Tibial artery (tissue), 4 donors: ENCODE data around the gene ARMC2.

ENCODE experiments used
- DNase-seq, 2 donors: peaks; one replicate each; pipeline ENCODE4 v3.0.0-alpha.2; 2019
- H3K27ac ChIP-seq, 2 donors: fragments of 200-600 bp; sonication (generic) in 1 of 2; 1 replicate in 1 of 2; 2 replicates in 1 of 2; pipeline ENCODE4 v1.5.1; 2018 to 2019; ENCODE audit warnings: mild to moderate bottlenecking in 1 of 2
- H3K27me3 ChIP-seq, 2 donors: fragments of 200-600 bp; sonication (generic) in 1 of 2; one replicate each; pipeline versions ENCODE4 v1.5.1 to v1.6.0; 2016 to 2019
- H3K36me3 ChIP-seq, 3 donors: fragments of 200-600 bp; sonication (generic) in 2 of 3; one replicate each; pipeline ENCODE4 v1.5.1; 2016 to 2019; ENCODE audit warnings: mild to moderate bottlenecking in 2 of 3
- H3K4me1 ChIP-seq, 4 donors: fragments of 200-600 bp; sonication (generic) in 2 of 4; 1 replicate in 3 of 4; 2 replicates in 1 of 4; pipeline ENCODE4 v1.5.1; 2016 to 2019
- H3K4me3 ChIP-seq, 2 donors: fragments of 200-600 bp; sonication (generic) in 1 of 2; 1 replicate in 1 of 2; 2 replicates in 1 of 2; pipeline ENCODE4 v1.5.1; 2018 to 2019; ENCODE audit warnings: mild to moderate bottlenecking in 2 of 2
- H3K9me3 ChIP-seq, 3 donors: fragments of 200-600 bp; sonication (generic) in 1 of 3; one replicate each; pipeline ENCODE4 v1.5.1; 2016 to 2019
- intact Hi-C: fragments of 100-400 bp; cut with DNase I; formaldehyde crosslinking; loops from one replicate; pipeline ENCODE4 v1.15.0; 2023; ENCODE audit warnings: low total_unique reads
- TF ChIP-seq, protein P1 (sequence below), 2 experiments: fragments of 200-600 bp in 1 of 2; fragments of 450-650 bp in 1 of 2; IDR thresholded peaks; one replicate each; pipeline ENCODE4 v1.5.1; 2017 to 2019; ENCODE audit warnings: antibody characterized with exemption in 2 of 2, mild to moderate bottlenecking in 1 of 2, moderate library complexity in 1 of 2

ARMC2 gene

DNA sequence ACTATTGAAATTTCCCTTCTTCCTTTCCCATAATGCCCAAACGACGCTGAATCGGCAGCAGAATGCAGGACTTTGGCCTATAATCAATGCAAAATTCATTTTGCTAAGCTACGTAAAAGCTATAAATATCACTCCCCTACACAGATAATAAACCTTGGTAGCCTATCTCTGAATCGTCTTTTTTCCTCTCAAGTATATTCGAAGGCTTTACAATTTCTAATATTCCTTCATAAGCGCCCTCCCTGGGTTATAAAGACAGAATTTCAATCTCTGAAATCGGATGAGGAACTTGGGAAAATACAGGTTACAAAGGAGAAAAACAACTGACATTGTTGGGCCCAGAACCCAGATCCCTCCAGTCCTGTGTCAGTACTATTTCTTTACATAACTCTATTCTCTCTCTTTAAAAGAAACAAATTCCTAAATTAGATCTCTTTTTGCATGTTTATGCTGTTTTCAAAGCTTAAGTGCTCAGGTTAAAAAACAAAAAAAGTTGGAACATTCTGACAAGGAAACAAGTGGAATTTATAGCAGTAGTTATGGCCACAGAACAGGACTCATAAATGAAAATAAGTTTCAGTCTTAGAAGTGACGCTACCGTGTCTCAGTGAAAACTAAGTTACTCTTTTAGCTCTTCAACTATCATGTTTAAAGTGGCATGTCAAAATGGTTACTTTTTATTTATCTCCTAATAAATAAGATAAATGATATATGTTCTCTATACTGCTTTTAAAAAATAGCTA is 161.9 kb downstream of the ARMC2 start:
- intact Hi-C loops, result loop anchor here (5.0 to 10.0 kb wide), 3 partner anchors 63 to 455 kb away; partner anchors contain the start of gene CD164
- H3K4me1 ChIP-seq, result peaks cover 0 to 49% (median 16%) of the 10 kb centered on the region in 4 donors

DNA sequence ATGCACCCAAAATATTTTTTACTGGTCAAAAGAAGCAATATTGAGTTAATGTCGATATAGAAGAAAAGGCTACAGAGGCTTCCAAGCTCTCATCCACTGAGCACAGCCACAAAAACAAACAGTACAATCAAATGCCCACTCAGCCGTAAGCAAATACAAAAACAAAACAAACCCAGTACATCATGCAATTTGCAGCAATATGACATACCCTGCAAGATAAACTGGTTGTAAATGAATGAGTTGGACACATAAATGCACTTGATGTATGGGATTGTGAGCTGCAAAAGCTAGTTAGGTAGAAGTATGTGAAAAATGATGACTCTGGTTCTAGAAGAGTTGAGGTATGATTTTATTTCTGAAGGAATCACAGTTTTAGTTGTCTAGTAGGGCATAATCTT is 162.5 kb downstream of the ARMC2 start:
- intact Hi-C loops, result loop anchor here (5.0 kb wide), 1 partner anchor 372 kb away; the partner anchor contains the start of gene CD164
- peak overlapping the region; percentile 81 to 86 for H3K27ac ChIP-seq
- no peaks in the 10 kb centered on the region for H3K27me3 ChIP-seq
- TF ChIP-seq, protein P1, sequence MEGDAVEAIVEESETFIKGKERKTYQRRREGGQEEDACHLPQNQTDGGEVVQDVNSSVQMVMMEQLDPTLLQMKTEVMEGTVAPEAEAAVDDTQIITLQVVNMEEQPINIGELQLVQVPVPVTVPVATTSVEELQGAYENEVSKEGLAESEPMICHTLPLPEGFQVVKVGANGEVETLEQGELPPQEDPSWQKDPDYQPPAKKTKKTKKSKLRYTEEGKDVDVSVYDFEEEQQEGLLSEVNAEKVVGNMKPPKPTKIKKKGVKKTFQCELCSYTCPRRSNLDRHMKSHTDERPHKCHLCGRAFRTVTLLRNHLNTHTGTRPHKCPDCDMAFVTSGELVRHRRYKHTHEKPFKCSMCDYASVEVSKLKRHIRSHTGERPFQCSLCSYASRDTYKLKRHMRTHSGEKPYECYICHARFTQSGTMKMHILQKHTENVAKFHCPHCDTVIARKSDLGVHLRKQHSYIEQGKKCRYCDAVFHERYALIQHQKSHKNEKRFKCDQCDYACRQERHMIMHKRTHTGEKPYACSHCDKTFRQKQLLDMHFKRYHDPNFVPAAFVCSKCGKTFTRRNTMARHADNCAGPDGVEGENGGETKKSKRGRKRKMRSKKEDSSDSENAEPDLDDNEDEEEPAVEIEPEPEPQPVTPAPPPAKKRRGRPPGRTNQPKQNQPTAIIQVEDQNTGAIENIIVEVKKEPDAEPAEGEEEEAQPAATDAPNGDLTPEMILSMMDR (IDR thresholded peaks at IDR 0.05), result no peak
- H3K4me3 ChIP-seq, result peak overlapping the region in 1 of 2 donors; percentile 87
- H3K36me3 ChIP-seq, result no peaks in the 10 kb centered on the region
- no peaks in the 10 kb centered on the region for H3K9me3 ChIP-seq
- peaks cover 0 to 49% (median 16%) of the 10 kb centered on the region in 4 donors for H3K4me1 ChIP-seq
- no peak for DNase-seq

More for the DNA sequence above, 161.9 kb downstream of the ARMC2 start:
- H3K9me3 ChIP-seq, result no peaks in the 10 kb centered on the region
- no peaks in the 10 kb centered on the region for H3K27me3 ChIP-seq
- TF ChIP-seq, protein P1 (IDR thresholded peaks at IDR 0.05), result no peak
- no peak for DNase-seq
- H3K36me3 ChIP-seq, result no peaks in the 10 kb centered on the region
- H3K4me3 ChIP-seq, result peak overlapping the region; percentile 65 to 87
- H3K27ac ChIP-seq, result peak overlapping the region; percentile 81 to 86

DNA sequence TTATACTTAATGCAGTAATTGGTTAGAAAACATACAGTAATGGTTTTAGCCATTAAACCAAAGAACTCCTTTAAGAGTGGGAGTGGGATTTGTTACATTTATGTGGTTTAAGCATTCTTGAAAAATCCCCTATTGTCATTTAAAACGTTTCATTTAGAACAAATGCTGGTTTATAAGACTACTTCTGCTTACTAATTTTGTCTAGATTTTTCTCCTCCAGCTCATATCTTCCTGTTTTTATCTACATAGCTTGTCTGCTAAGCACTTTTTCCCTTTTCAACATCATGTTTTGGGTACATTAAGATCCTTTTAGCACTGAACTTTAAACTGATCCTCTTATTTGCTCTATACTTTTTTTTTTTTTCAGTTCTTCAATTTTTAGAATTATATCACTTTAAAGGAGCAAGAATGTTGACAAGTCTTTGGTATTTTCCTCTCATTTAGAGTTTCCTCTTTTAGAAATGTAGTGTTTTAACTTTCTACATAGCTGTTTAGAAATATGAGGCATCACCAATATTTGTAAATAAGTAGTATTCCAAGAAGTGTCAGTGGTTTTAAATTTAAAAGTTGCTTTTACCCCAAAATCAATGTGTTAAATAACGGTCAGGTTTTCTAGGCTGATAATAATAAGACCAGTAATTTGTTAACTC is 165.6 kb downstream of the ARMC2 start:
- Histone ChIP-seq H3K9me3 (no peaks in the 10 kb centered on the region), H3K36me3 (no peaks in the 10 kb centered on the region), H3K27me3 (no peaks in the 10 kb centered on the region), H3K27ac (peak overlapping the region; percentile 45 to 51), H3K4me1 (peaks cover 0 to 29% (median 5%) of the 10 kb centered on the region in 4 donors), H3K4me3 (no peak overlapping the region)
- TF ChIP-seq, protein P1 (IDR thresholded peaks at IDR 0.05), result no peak
- intact Hi-C loops, result loop anchor here (5.0 kb wide), 1 partner anchor 369 kb away; the partner anchor contains the start of gene CD164
- no peak for DNase-seq

DNA sequence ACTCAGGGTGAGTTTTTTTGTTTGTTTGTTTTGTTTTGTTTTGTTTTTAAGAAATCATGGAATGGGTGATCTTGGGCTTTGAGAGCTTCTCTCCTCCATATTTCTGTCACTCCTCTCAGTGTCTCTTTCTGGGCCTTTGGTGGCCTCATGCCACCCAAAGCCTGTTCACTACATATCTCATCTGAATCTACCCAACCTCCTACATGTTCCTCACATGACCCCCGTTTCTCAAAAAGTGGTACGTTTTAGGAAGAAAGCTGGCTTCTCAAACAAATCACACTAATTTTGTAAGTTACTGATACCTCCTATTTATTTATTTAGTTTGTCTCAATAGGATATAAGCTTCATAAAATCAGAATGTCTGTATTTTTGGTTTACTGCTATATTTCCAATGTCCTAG is 166.4 kb downstream of the ARMC2 start:
- no peak for DNase-seq
- H3K27ac ChIP-seq, result peak overlapping the region; percentile 45 to 51
- intact Hi-C loops, result loop anchor here (5.0 kb wide), 1 partner anchor 368 kb away; the partner anchor contains the start of gene CD164
- no peaks in the 10 kb centered on the region for H3K9me3 ChIP-seq
- no peak overlapping the region for H3K4me3 ChIP-seq
- H3K4me1 ChIP-seq, result peaks cover 0 to 29% (median 5%) of the 10 kb centered on the region in 4 donors
- no peaks in the 10 kb centered on the region for H3K36me3 ChIP-seq
- TF ChIP-seq, protein P1 (IDR thresholded peaks at IDR 0.05), result no peak
- H3K27me3 ChIP-seq, result no peaks in the 10 kb centered on the region

DNA sequence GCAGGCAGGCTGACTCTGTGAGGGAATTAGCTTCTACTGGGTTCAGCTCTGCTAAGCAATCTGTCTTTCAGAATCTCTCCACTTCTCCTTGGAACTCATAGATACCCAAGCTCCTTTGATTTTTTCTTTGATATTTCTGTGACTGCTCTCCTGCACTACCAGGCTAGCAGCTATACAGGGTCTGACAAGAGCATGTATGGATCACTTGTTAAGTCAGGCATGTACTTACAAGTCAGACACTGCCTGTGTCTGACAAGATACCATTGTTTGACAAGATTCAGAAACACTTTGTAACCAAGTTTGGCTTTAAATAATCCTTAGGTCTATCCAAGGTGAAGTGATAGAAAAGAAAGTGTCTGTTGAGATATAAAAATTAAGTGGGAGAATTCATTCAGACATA is 167.0 kb downstream of the ARMC2 start:
- Histone ChIP-seq H3K4me1 (peaks cover 0 to 26% (median 5%) of the 10 kb centered on the region in 4 donors), H3K9me3 (no peaks in the 10 kb centered on the region), H3K4me3 (no peak overlapping the region), H3K27me3 (no peaks in the 10 kb centered on the region), H3K27ac (peak overlapping the region; percentile 45 to 51), H3K36me3 (no peaks in the 10 kb centered on the region)
- no peak for DNase-seq
- TF ChIP-seq, protein P1 (IDR thresholded peaks at IDR 0.05), result no peak
- intact Hi-C loops, result no loop called here
